AML-193 (cell line): ENCODE results near the gene FMOD.
A peak's percentile ranks its signal among the peaks of the same experiment; 100 is the strongest.

Source experiments
- DNase-seq, 2 experiments: peaks; one replicate each; lab custom pipeline; 2025; lab: John Stamatoyannopoulos, UW

FMOD gene

DNA sequence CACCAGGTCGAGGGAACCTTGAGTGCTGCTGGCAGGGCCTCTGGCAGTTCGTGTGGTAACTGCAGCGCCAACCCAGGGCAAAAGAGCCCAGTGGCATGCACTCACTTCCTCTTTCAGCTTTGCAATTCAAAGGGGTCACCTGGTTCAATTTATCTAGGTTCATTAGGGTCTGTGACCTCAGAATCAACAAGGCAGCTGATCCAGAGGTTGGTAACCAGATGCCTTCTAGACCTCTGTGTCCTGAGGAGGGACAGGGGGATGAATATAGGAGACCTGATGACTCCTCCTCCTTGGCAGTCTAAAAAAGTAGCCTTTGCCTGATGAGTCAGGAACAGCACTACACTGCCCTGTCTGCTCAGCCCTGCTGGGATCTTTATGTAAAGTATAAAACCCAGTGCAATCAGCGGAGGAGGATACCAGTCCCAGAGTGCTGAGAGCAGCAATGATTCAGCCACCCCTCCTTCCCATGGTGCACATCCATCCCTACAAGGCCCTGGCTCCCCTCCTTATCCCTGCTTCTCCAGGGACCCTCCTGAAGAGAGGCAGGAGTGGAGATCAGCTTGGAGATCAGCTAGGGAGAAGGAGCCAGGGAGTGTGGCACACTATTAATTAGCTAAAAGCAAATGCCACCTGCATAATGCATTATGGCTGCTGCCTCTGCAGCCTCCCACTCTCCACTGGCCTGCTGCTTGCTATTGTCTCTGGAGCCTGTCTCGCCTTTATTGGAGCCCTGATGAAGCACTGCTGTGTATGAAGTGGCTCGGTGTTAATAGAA is 11.2 kb upstream of the FMOD start:
- peak; percentile 11 to 55 for DNase-seq

DNA sequence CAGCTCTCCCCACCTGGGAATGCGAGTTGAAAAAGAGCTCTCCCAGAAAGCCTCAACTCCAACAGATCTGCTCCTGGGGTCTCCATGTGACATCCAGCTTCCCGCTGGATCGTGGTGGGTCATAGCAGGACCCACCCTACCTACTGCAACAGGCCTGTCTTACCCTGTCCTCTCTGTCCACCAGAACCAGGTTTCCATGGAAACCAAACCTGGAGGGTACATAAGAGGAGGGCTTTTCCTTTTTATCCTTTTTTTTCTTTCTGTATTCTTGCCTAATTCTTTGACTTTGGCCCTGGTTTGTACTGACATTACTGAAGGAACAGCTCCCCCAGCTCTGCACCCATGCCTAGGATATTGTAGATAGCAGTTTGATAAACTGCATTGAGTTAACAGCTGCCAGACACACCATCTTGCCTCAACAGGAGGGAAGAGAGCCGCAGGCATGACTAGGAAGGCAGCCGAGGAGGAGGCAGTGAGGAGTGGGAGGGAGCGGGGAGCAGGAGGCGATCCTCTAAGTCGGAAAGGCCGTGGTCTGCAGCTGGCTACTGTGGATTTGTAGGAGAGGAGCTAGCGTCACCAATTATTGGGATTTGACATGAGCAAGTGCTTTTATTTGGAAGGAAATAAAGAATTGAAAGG is 9.7 kb upstream of the FMOD start:
- no peak for DNase-seq

DNA sequence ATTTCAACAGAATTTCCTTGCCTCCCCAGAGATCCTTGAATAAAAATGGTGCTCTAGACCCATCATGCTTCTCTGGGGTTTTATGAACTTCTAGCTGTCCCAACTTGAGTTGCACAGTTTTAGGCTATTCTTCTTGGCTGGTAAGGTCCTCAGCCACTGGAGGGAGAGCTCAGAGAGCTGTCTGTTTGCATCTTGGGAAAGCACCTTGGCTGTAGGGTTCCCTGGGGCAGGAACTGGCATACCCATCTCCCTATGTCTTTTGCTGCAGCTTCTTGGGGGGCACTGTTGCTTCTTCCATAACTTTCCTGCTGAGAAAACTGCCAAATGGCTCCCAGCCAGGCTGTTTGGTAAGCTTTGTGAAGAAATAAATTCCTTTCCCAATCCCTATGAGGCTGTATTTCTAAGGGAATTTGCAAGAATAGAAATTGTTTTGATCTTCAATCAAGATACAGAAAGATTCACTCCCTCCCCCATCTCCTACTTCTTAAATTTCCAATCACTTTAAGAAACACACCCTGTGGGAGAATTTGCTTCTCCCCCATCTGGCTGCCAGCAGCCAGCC is 8.2 kb upstream of the FMOD start:
- DNase-seq = no peak

DNA sequence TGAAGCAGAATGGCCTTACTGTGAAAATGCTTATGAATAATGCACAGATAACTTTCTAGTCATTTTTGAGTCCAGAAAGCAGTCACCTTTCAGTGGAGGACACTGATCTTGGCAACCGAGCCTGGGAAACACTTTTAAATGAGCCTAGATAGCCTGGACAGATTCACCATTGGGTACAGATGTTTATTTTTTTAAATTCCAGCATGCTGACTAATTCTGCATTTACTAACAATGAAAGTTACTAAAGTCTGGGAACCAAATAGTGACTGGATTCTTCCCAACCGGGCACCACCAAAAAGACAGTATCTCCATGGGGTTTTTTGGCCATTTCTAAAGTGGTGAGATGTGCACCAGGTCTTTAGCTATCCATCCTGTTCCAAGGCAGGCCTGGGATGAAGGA is 3.3 kb upstream of the FMOD start:
- no peak for DNase-seq

DNA sequence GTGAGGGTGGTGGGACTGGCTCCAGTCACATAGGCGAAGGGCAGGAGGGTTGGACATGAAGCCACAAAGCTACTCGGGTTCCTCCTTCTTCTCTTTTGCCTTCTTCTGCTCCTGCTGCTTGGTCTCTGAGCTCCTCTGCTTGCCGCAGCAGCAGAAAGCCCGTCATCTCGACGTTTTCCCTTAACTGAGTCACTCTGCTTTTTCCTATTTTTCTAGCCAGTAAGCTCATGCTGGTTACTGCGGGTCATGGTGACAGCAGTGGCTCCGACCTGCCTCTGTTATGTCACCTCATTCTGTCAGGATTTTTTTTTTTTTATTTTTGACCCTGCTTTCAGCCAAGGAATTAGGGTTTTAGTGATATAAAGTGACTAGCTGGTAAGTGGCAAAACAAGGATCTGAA is 2.6 kb upstream of the FMOD start:
- no peak for DNase-seq

DNA sequence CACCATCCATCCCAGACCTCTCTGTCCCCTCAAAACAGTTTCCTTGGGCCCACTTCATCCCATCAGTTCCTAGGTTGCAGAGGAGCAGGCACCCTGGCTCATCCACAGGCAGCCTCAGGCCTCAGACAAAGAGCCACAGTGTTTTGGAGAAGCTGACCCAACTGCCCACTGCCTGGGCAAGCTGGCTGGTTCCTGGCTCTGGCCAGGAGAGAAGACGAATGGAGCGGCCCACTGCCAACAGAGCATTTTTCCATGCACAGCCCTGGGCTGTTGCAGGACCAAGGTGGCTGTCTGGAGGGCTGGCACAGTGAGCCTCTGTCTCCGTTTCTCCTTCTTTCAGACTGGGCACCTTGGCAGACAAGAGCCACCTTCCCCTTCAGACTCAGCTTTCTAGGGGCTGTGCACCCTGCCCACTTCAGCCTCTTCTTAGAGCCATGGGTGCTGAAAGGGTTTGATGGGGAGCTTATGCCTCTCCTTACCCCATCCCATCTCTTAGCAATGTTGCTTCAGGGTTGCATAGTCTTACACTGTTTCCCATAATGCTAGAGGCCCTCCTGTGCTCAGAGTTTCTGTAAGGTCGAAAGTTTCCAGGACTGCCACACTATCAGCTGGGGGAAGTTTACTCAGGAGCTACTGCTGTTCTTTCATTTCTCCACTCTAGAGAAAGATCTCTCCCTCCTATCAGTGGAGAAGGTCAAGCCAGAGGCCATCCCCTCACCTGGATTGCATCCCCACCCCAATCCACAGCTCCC is 973 bp downstream of the FMOD start:
- DNase-seq = no peak

DNA sequence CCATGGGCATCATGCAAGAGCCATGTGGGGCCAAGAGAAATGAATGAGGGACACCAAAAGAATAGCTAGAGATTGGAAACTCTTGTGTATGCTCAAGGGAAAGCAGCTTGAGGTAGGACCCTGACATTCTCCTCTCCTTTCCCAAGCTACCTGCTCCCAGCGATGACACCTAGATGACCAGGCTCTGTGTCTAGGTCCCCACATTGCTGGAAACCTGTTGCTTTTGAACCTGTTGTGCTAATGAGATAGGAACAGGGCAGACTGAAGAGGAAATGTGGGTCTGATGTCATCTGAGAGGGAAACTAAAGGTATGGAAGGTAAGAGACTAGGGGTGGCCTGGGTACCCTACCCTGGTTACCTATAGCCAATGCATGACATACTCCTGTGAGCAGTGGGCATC is 1.8 kb downstream of the FMOD start:
- DNase-seq = no peak

DNA sequence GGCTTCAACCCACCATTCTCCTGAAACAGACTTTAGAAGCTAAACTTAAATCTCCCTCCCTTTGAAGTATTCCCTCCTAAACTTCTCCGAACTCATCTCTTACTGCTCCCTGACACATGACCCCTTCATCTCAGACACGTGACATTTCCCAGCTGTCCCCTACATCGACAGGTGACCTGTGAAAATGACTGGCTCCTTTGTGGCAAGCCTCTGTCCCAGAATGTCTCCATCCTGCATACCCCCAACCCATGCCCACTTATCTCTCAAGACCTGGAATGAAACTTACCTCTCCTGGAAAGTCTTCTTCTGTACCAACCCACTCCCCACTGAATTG is 4.2 kb downstream of the FMOD start:
- no peak for DNase-seq

DNA sequence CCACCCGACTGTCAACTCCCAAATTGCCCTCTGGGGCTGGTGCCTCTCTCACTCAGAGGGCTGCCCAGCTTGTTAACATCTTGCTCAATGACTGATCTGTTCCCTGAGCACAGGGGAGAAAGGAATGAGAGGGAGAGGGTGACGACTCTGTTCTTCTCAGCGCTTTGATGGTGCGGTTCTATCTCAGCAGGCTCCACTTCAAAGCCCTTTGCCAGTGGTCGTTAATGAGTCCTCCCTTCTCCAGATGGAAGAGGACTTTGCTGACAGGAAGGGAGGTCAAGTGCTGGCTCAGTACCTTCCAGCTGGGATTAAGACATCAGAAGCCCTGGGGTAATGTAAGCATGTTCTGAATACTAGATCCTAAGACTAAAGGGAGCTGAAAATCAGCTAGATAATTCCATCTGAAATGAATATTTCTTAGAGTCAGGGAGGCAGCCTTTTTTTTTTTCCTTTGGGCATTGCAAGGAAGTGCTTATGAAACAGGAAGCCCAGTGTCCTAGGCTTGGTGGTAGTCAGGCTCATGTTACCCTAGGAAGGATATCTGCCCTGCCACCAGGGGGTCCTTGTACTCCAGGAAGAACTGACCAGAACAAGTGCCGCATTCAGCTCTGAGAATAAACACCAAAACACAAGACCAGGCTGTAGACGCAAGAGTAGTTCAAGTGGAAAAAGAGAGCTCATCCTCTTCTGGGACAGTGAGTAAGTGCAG is 4.7 kb downstream of the FMOD start:
- no peak for DNase-seq

DNA sequence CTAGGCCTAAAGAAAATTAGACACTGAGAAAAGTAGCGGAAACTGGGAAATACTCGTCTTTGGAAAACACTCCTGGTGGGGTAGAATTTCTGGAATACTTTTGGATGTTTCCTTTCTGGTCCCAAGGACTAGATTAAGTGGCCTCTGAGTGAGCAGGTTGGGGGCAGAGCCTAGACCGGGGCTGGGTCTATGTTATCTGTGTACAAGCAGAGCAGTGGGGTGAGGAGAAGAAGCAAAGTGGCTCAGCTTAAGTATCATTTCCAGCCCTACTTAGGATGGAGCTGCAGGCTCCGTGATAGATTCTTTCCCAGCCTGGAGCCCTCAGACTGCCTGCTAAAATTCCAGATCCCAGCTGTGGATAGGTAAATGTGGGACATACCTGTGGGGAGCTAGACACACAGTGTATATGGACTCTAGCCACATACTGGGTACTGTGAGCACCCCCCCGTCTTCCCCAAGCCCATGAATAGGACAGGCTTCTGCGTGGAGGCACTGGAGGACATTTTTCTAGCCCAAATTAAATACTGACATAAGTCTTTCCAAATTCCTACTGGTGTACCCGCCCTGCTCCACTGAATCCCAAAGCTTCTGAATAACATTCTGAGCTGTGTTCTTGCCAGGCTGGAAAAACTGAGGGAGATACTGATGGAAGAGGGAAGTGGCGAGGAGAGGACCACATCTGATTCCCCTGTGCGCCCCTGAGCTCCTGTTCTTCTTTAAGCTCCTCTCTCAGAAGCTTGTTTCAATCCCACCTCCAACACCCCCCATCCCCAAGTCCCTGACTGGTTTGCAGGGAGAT is 6.8 kb downstream of the FMOD start:
- no peak for DNase-seq

DNA sequence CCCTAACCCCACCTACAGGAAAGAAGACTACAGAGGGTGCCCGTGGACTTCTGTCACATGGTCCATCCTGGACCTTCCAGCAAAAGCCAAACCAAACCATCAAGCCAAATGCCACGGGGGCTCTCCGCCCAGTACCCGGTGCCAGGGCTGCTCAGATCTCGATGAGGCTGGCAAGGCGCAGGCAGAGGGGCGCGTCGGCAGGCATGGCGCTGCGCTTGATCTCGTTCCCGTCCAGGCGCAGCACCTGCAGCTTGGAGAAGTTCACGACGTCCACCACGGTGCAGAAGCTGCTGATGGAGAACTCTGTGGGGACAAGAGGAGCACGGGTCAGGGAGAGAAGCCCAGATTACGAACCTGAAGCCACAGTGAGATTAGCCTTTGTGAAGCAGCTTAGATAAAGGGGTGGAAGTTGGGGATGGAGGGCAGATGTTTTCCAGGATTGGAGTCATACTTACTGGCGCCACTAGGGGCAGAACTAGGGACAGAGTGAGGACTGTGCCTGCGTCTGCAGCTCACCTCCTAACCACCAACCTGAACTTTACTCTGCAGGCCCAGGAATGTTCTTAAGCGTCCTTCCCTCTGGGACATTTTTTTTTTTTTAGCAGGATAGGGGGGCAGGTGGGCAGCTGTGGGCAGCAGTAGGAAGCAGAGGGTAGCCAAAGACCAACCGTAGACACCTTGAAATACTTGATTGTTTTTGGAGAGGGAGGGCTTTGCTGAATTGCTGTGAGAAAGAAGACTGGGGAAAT is 8.6 kb downstream of the FMOD start:
- DNase-seq = peak; percentile 17 to 44

DNA sequence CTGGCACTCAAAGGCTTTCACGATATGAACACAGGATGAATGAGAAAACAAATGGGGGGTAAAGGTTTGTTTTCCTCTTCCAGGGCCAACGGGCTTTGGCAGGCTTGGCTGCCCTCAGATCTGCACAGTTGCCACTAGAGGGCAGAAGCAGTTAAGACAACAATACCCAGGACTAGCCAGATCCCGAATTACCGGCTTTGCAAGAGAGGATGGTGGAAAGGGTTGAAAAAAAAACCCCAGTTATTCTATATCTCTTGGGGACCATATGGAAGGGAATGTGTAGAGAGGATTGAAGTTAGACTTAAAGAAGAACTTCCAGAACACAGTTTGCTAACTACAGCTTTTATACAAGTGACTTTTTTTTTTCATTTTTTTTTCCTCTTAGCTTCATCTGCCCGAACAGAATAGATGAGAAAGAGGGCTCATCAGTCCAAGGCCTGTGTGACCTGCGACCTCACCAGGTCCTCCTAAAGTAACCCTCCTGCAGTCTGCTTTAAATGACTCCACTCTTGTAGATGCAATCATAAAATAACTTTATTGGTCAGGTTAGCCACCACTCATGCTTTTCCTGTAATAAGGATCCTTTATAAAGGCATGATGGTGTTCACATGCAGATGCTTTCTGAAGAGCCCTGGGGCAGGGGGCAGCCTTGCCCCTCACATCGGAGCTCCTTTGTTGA is 10.7 kb downstream of the FMOD start:
- DNase-seq = peak; percentile 72 to 75

DNA sequence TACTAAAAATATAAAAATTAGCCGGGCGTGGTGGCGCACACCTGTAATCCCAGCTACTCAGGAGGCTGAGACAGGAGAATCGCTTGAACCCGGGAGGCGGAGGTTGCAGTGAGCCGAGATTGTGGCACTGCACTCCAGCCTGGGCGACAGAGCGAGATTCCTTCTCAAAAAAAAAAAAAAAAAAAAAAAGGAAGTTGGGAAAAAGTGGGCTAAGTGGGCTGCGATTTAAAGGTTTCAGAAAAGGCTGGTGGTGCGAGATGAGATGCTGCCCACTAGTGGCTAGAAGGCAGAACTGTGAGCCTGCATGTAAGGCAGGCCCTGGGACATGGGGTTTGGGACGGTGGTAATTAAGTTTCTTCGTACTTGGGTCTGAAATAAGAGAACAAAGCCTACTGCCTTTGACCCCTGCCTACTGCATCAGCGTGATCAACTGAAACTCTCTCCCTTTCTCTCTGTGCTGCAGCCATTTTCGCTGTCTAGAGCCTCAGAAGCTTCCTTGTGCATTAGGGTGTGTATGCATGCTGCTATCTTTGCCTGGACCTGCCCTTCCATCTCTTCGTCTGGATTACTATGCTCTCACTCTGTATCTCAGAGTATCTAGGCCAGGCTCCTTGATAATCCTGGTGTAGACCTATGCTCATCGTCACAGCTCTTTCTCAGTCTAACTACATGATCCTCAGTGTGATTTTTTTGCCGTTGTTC is 12.4 kb downstream of the FMOD start:
- DNase-seq = peak; percentile 49 to 58

DNA sequence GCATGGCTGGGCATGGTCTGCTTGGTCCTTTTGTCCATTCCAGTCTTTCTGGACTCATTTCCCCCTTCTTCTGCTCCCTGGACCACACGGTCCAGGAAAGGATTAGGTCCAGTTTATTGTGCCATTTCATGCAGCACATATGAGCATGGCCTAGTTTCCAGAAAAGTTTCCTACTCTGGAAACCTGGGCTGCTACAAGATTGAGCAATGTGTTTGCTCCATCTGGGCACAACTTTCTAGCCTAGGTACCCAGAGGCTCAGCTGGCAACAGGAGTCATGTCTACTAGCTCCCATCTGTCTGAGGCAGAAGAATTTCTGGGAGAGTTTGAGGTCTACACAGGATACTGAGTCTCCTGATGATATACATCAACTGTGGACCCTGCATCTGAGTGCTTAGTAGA is 14.8 kb downstream of the FMOD start:
- no peak for DNase-seq

DNA sequence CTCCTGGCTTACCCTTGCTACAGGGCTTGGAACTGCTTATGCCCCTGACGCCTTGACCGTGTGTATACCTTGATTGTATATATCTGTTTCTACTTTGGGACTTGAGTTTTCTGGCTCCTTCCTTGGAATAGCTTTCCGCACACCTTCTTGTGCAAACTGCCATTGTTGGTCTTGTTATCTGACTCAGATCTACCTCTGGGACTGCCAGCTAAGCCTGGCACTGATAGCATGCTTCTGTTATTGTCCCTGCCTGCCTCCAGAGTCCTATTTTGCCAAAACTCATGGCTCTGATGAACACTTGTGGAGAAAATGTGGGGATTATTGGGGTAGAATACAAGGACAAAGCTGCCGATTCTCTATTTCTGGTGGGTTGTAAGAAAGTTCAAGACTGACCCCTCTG is 15.4 kb downstream of the FMOD start:
- DNase-seq = no peak

DNA sequence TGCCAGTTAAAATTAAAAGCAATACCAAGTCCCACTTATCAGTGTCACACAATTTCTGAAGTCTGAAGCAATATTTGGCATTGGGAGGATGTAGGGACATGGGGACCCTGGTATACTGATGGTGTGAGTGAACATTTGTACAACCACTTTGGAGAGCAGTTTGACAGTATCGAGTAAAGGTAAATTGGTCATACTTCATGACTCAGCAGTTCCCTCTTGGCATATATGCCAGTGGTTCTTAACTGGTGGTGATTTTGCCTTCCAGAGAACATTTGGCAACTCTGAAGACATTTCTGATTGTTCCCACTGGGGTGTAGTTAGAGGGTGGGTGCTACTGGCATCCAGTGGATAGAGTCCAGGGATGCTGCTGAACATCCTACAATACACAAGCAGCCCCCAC is 19.7 kb downstream of the FMOD start:
- no peak for DNase-seq

DNA sequence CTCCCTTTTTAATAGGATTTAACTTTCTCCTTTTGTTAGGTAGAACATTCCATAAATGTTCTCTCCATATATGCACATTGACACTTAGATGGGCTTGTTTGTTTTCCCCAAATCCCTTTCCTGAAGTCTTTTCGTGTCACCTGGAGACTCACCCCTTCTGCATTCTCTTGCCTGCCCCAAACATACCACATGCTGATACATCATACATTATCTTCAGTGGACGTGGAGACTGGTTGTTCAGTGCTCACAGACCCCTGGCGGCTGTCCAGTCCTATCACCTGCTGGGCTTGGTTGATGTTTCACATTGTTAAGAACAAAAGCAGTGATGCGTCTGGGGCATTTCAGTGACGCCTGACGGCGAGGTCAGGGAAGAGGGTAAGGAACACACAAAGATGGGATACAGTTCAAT is 22.2 kb downstream of the FMOD start:
- DNase-seq = no peak

DNA sequence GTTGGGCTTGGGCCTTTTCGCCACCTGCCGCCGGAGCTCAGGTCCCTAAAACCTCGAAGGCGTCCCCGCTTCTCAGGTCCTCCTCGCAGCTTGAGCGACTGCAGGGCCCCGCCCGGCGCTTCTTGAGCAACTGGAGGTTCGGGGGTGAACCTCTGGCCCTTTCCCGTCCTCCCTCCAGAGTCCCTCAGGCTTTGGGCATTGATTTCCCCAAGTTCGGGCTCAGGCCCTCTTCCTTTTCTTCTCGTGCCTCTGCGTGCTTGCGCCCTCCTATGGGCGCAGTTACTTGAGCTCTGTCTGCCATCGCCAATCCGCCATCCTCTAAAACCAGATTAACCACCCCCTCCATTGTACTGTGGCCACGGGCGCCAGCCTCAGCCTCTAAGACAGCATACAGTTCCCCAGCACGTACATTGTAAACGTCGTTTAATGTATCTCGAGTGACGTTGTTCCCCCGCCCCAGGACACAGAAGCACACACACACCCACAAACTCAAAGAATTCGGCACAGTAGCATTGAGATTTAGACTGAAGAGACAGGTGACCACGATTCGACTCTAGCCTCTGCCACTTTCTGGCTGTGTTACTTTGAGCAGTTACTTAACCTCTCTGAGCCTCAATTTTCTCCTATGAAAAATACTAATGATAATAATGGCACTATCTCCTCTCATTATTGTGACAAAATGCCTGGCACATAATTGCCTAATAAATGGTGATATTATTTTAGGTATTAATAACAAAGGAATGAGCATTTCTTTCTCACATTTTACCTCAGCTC is 23.1 kb downstream of the FMOD start:
- peak; percentile 84 to 90 for DNase-seq
